HEK293 (cell line): ENCODE results near the gene HOTAIR.

Experiments used
- CTCF ChIA-PET: fragments of 350-600 bp; formaldehyde crosslinking; extraction: SDS; loops from one replicate; lab custom pipeline; 2021; ENCODE audit warnings: antibody characterized with exemption; lab: Yijun Ruan, JAX
- POLR2A ChIA-PET: fragments of 300-600 bp; formaldehyde crosslinking; extraction: SDS; loops from one replicate; lab custom pipeline; 2020; ENCODE audit warnings: antibody characterized with exemption, inconsistent platforms; lab: Yijun Ruan, JAX
- H3K27ac ChIP-seq: fragments of 200-500 bp; sonication (Bioruptor generic); 2 replicates; pipeline ENCODE4 v1.5.1; 2014; ENCODE audit warnings: low read depth, low read length, control low read depth, inconsistent platforms; ENCODE audit errors: extremely low read depth
- H3K36me3 ChIP-seq, 2 experiments: fragments of 200-500 bp in 1 of 2; sonication (Bioruptor generic) in 1 of 2; 1 replicate in 1 of 2; 2 replicates in 1 of 2; pipeline ENCODE4 v1.5.1; 2014 to 2017; ENCODE audit warnings: inconsistent platforms in 2 of 2, low read length in 2 of 2; ENCODE audit not compliant: control insufficient read depth in 2 of 2, insufficient read depth in 1 of 2
- H3K4me1 ChIP-seq: fragments of 200-500 bp; sonication (Bioruptor generic); 2 replicates; pipeline ENCODE4 v1.5.1; 2014; ENCODE audit warnings: mild to moderate bottlenecking, low read length, inconsistent platforms; ENCODE audit not compliant: control insufficient read depth, insufficient read depth
- H3K4me3 ChIP-seq: 2 replicates; pipeline ENCODE4 v1.5.1; 2011; ENCODE audit warnings: low read depth, mild to moderate bottlenecking, control low read depth, low read length, moderate library complexity
- H3K9me3 ChIP-seq: fragments of 200-500 bp; sonication (Bioruptor generic); 2 replicates; pipeline ENCODE4 v1.5.1; 2014; ENCODE audit warnings: low read depth, low read length, inconsistent platforms; ENCODE audit not compliant: control insufficient read depth, insufficient read depth
- KLF17 ChIP-seq: fragments of 450-650 bp; formaldehyde crosslinking; IDR thresholded peaks from 2 replicates; pipeline ENCODE4 v1.5.1; 2016; ENCODE audit warnings: missing biosample characterization, missing genetic modification characterization
- KLF8 ChIP-seq: fragments of 450-650 bp; formaldehyde crosslinking; IDR thresholded peaks from 2 replicates; pipeline ENCODE4 v1.5.1; 2016; ENCODE audit warnings: missing biosample characterization, missing genetic modification characterization
- PRDM1 ChIP-seq: fragments of 450-650 bp; formaldehyde crosslinking; IDR thresholded peaks from 2 replicates; pipeline ENCODE4; 2016; ENCODE audit warnings: missing biosample characterization, missing genetic modification characterization
- PRDM6 ChIP-seq: fragments of 450-650 bp; formaldehyde crosslinking; IDR thresholded peaks from 2 replicates; pipeline ENCODE4 v1.5.1; 2017; ENCODE audit warnings: missing biosample characterization, missing genetic modification characterization
- SP2 ChIP-seq: fragments of 450-650 bp; formaldehyde crosslinking; IDR thresholded peaks from 2 replicates; pipeline ENCODE4 v1.5.1; 2016; ENCODE audit warnings: missing biosample characterization, missing genetic modification characterization
- WT1 ChIP-seq: fragments of 450-650 bp; formaldehyde crosslinking; IDR thresholded peaks from 2 replicates; pipeline ENCODE4 v1.5.1; 2016; ENCODE audit warnings: missing biosample characterization, missing genetic modification characterization
- ZBTB17 ChIP-seq: fragments of 450-650 bp; formaldehyde crosslinking; IDR thresholded peaks from 2 replicates; pipeline ENCODE4 v1.5.1; 2016; ENCODE audit warnings: missing biosample characterization, missing genetic modification characterization
- ZBTB21 ChIP-seq: fragments of 450-650 bp; formaldehyde crosslinking; IDR thresholded peaks from 2 replicates; pipeline ENCODE4 v1.5.1; 2017; ENCODE audit warnings: missing biosample characterization, missing genetic modification characterization
- ZBTB6 ChIP-seq: fragments of 450-650 bp; formaldehyde crosslinking; IDR thresholded peaks from 2 replicates; pipeline ENCODE4 v1.5.1; 2017; ENCODE audit warnings: missing biosample characterization, missing genetic modification characterization
- ZEB2 ChIP-seq: fragments of 450-650 bp; formaldehyde crosslinking; IDR thresholded peaks from 2 replicates; pipeline ENCODE4 v1.5.1; 2016; ENCODE audit warnings: missing biosample characterization, missing genetic modification characterization
- ZFP41 ChIP-seq: fragments of 450-650 bp; formaldehyde crosslinking; IDR thresholded peaks from 2 replicates; pipeline ENCODE4 v1.5.1; 2016; ENCODE audit warnings: missing biosample characterization, missing genetic modification characterization, borderline replicate concordance
- ZNF138 ChIP-seq: fragments of 450-650 bp; formaldehyde crosslinking; IDR thresholded peaks from 2 replicates; pipeline ENCODE4 v1.5.1; 2016; ENCODE audit warnings: missing biosample characterization, missing genetic modification characterization, borderline replicate concordance
- ZNF169 ChIP-seq: fragments of 450-650 bp; formaldehyde crosslinking; IDR thresholded peaks from 2 replicates; pipeline ENCODE4 v1.5.1; 2016; ENCODE audit warnings: missing biosample characterization, missing genetic modification characterization
- ZNF174 ChIP-seq: fragments of 450-650 bp; formaldehyde crosslinking; IDR thresholded peaks from 2 replicates; pipeline ENCODE4 v1.5.0; 2017; ENCODE audit warnings: missing biosample characterization, mild to moderate bottlenecking, missing genetic modification characterization
- ZNF362 ChIP-seq: fragments of 450-650 bp; formaldehyde crosslinking; IDR thresholded peaks from 2 replicates; pipeline ENCODE4 v1.5.1; 2016; ENCODE audit warnings: missing biosample characterization, missing genetic modification characterization
- ZNF560 ChIP-seq: fragments of 450-650 bp; formaldehyde crosslinking; IDR thresholded peaks from 2 replicates; pipeline ENCODE4 v1.5.1; 2017; ENCODE audit warnings: missing biosample characterization, missing genetic modification characterization, borderline replicate concordance
- ZNF639 ChIP-seq: fragments of 450-650 bp; formaldehyde crosslinking; IDR thresholded peaks from 2 replicates; pipeline ENCODE4 v1.5.1; 2016; ENCODE audit warnings: missing biosample characterization, missing genetic modification characterization
- ZNF701 ChIP-seq: fragments of 450-650 bp; formaldehyde crosslinking; IDR thresholded peaks from 2 replicates; pipeline ENCODE4 v1.5.1; 2016; ENCODE audit warnings: missing biosample characterization, missing genetic modification characterization
- ZSCAN18 ChIP-seq: fragments of 450-650 bp; formaldehyde crosslinking; IDR thresholded peaks from 2 replicates; pipeline ENCODE4 v1.5.1; 2016; ENCODE audit warnings: missing biosample characterization, missing genetic modification characterization

HOTAIR gene

GRCh38 chr12:53981634-53982565 is 7.1 kb upstream of the HOTAIR start:
- no peaks in the 10 kb centered on the region for H3K36me3 ChIP-seq
- H3K4me3 ChIP-seq, result no peak overlapping the region
- ChIA-PET POLR2A (no interaction called here), CTCF (interaction anchor here (1.4 kb wide), 1 partner anchor 233 kb away, joined by 3 read pairs; no protein-coding TSS in a partner anchor)
- H3K9me3 ChIP-seq, result no peaks in the 10 kb centered on the region
- TF ChIP-seq ZNF701 (tag by site-specific recombination) (no peak), ZBTB6 (0 out of 2 replicates have a peak, but pooled peaks have one; percentile 23)
- TF ChIP-seq, all 188 proteins: peak for 1
- Histone ChIP-seq H3K27ac (0 out of 2 replicates have a peak overlapping the region, but pooled peaks have one; percentile 17), H3K4me1 (peaks cover 28% of the 10 kb centered on the region)

- Histone ChIP-seq H3K4me1 (peaks cover 37% of the 10 kb centered on the region), H3K9me3 (no peaks in the 10 kb centered on the region), H3K4me3 (no peak overlapping the region), H3K27ac (no peak overlapping the region), H3K36me3 (no peaks in the 10 kb centered on the region)
- CTCF ChIA-PET, result interaction anchor here (0.8 to 1.4 kb wide), 2 partner anchors 28 to 234 kb away, joined by 3 read pairs; partner anchors contain the start of gene HOXC8
- POLR2A ChIA-PET, result no interaction called here
- TF ChIP-seq ZSCAN18 (no peak), ZBTB21 (tag by site-specific recombination) (no peak), ZNF169 (tag by site-specific recombination) (no peak), ZNF138 (tag by site-specific recombination) (no peak), PRDM1 (tag by site-specific recombination) (0 out of 2 replicates have a peak, but pooled peaks have one; percentile 13), ZFP41 (no peak), ZEB2 (tag by site-specific recombination) (no peak)
Observed at GRCh38 chr12:53980802-53981496, 6.2 kb upstream of the HOTAIR start.

- ChIA-PET CTCF (interaction anchor here (0.8 to 1.4 kb wide), 2 partner anchors 28 to 235 kb away, joined by 3 read pairs; partner anchors contain the start of gene HOXC8), POLR2A (interaction anchor here (0.8 kb wide), 1 partner anchor 158 kb away, joined by 3 read pairs; no protein-coding TSS in a partner anchor)
- Histone ChIP-seq H3K4me1 (peaks cover 34% of the 10 kb centered on the region), H3K4me3 (no peak overlapping the region), H3K36me3 (no peaks in the 10 kb centered on the region), H3K9me3 (no peaks in the 10 kb centered on the region), H3K27ac (peak overlapping the region; percentile 91; the same call in 1 of the 2 replicates)
- peak; percentile 61; the same call in 1 of the 2 replicates for TF ChIP-seq ZBTB17 (tag by site-specific recombination)
- peak; percentile 10; the same call in 1 of the 2 replicates for TF ChIP-seq WT1 (tag by site-specific recombination)
- 0 out of 2 replicates have a peak, but pooled peaks have one; percentile 22 for TF ChIP-seq SP2
- TF ChIP-seq ZNF639 (tag by site-specific recombination), result no peak
- TF ChIP-seq KLF8 (tag by site-specific recombination), result 0 out of 2 replicates have a peak, but pooled peaks have one; percentile 14
- no peak for TF ChIP-seq KLF17 (tag by site-specific recombination)
- no peak for TF ChIP-seq PRDM6 (tag by site-specific recombination)
- TF ChIP-seq PRDM1 (tag by site-specific recombination), result peak; percentile 96
- no peak for TF ChIP-seq ZNF560 (tag by site-specific recombination)
- TF ChIP-seq ZNF362 (tag by site-specific recombination), result no peak
- TF ChIP-seq ZNF174 (tag by site-specific recombination), result no peak
Observed at GRCh38 chr12:53980104-53980801, 5.5 kb upstream of the HOTAIR start.
